IMR-90 (cell line): ENCODE data around the gene CCT7. TPM values are rescaled to one million over a fixed set of nuclear protein-coding genes. Genes with fewer than 3 reads are reported as not detected.

ENCODE experiments used
- ATAC-seq: fragments of 200-7000 bp; cut with Tn5 transposase; 2 replicates; pipeline ENCODE4 v1.9.1; 2020; ENCODE audit warnings: low read depth, mild to moderate bottlenecking, moderate library complexity
- BruUV-seq: library from RNA; stranded (reverse); fragments of 400-500 nt; replicated peaks from 2 replicates; lab custom pipeline; 2021; lab: Mats Ljungman, UMichigan
- CTCF ChIA-PET: fragments of 300-600 bp; formaldehyde crosslinking; extraction: SDS; loops from one replicate; lab custom pipeline; 2021; ENCODE audit warnings: antibody characterized with exemption; lab: Yijun Ruan, JAX
- POLR2A ChIA-PET: fragments of 300-600 bp; sonication (Branson Sonifier 250); formaldehyde crosslinking; loops from one replicate; lab custom pipeline; 2022; ENCODE audit warnings: antibody characterized with exemption; ENCODE audit not compliant: unreplicated experiment; lab: Charles Lee
- DNase-seq: peaks from one replicate; pipeline ENCODE4 v3.0.0; 2013
- H2AFZ ChIP-seq: replicated peaks from 2 replicates; pipeline ENCODE3; 2013; ENCODE audit warnings: low read length, mild to moderate bottlenecking; ENCODE audit not compliant: poor library complexity
- H2AK5ac ChIP-seq: 2 replicates; pipeline ENCODE4 v1.6.1; 2013; ENCODE audit warnings: low read depth, low read length, inconsistent platforms
- H2AK9ac ChIP-seq: replicated peaks from 2 replicates; pipeline ENCODE3; 2013; ENCODE audit warnings: mild to moderate bottlenecking, low read depth, low read length, moderate library complexity; ENCODE audit not compliant: poor library complexity
- H2BK120ac ChIP-seq: 2 replicates; pipeline ENCODE4 v1.6.1; 2013; ENCODE audit warnings: low read depth, low read length, inconsistent platforms
- H2BK15ac ChIP-seq: 3 replicates; pipeline ENCODE4 v1.6.1; 2013; ENCODE audit warnings: low read depth, low read length, inconsistent platforms
- H2BK20ac ChIP-seq: 2 replicates; pipeline ENCODE4 v1.6.1; 2013; ENCODE audit warnings: low read depth, mild to moderate bottlenecking, inconsistent platforms, low read length, moderate library complexity
- H2BK5ac ChIP-seq: 2 replicates; pipeline ENCODE4 v1.6.1; 2013; ENCODE audit warnings: mild to moderate bottlenecking, low read depth, low read length, inconsistent platforms; ENCODE audit not compliant: poor library complexity, severe bottlenecking
- H3K14ac ChIP-seq: replicated peaks from 2 replicates; pipeline ENCODE4 v1.6.1; 2013; ENCODE audit warnings: low read depth, low read length, inconsistent platforms
- H3K18ac ChIP-seq: 2 replicates; pipeline ENCODE4 v1.6.1; 2013; ENCODE audit warnings: low read depth, low read length, control low read depth
- H3K23ac ChIP-seq: 2 replicates; pipeline ENCODE4 v1.6.1; 2013; ENCODE audit warnings: low read depth, low read length, inconsistent platforms
- H3K27ac ChIP-seq: 2 replicates; pipeline ENCODE4 v1.5.1; 2013; ENCODE audit warnings: mild to moderate bottlenecking, control low read depth, low read length; ENCODE audit not compliant: insufficient read depth
- H3K27me3 ChIP-seq: 2 replicates; pipeline ENCODE4 v1.6.1; 2013; ENCODE audit warnings: low read length; ENCODE audit not compliant: control insufficient read depth, insufficient read depth
- H3K36me3 ChIP-seq: 2 replicates; pipeline ENCODE4 v1.6.1; 2013; ENCODE audit warnings: low read length, mixed read lengths; ENCODE audit not compliant: control insufficient read depth, insufficient read depth
- H3K4ac ChIP-seq: 2 replicates; pipeline ENCODE4 v1.6.1; 2013; ENCODE audit warnings: low read depth, low read length, inconsistent platforms
- H3K4me1 ChIP-seq: 2 replicates; pipeline ENCODE4 v1.6.1; 2013; ENCODE audit warnings: low read length, mixed read lengths; ENCODE audit not compliant: control insufficient read depth, insufficient read depth
- H3K4me2 ChIP-seq: 2 replicates; pipeline ENCODE4 v1.6.1; 2013; ENCODE audit warnings: low read depth, mild to moderate bottlenecking, control low read depth, low read length, moderate library complexity
- H3K4me3 ChIP-seq: 2 replicates; pipeline ENCODE4 v1.5.1; 2013; ENCODE audit warnings: low read depth, mild to moderate bottlenecking, control low read depth, low read length, moderate library complexity; ENCODE audit not compliant: insufficient read depth
- H3K56ac ChIP-seq: 2 replicates; pipeline ENCODE4 v1.6.1; 2013; ENCODE audit warnings: low read length, inconsistent platforms; ENCODE audit not compliant: insufficient read depth; ENCODE audit errors: extremely low read depth
- H3K79me1 ChIP-seq, 2 experiments: 2 replicates each; pipeline ENCODE4 v1.6.1; 2013; ENCODE audit warnings: low read length in 2 of 2, inconsistent platforms in 1 of 2, low read depth in 1 of 2
- H3K9ac ChIP-seq: 2 replicates; pipeline ENCODE4 v1.6.1; 2013; ENCODE audit warnings: low read depth, low read length, control low read depth
- H3K9me1 ChIP-seq: 2 replicates; pipeline ENCODE4 v1.6.1; 2013; ENCODE audit warnings: low read length, inconsistent platforms; ENCODE audit not compliant: insufficient read depth
- H3K9me3 ChIP-seq: 2 replicates; pipeline ENCODE4 v1.6.1; 2013; ENCODE audit warnings: low read length; ENCODE audit not compliant: control insufficient read depth, insufficient read depth
- H4K20me1 ChIP-seq: 2 replicates; pipeline ENCODE4 v1.6.1; 2013; ENCODE audit warnings: low read length, inconsistent platforms; ENCODE audit not compliant: insufficient read depth
- H4K5ac ChIP-seq: 2 replicates; pipeline ENCODE4 v1.6.1; 2013; ENCODE audit warnings: mild to moderate bottlenecking, low read depth, low read length, control low read depth
- H4K8ac ChIP-seq, 2 experiments: 2 replicates each; pipeline ENCODE4 v1.6.1; 2013; ENCODE audit warnings: low read depth in 2 of 2, low read length in 2 of 2, control low read depth in 1 of 2, inconsistent platforms in 1 of 2
- H4K91ac ChIP-seq: 2 replicates; pipeline ENCODE4 v1.6.1; 2013; ENCODE audit warnings: low read depth, low read length, inconsistent platforms; ENCODE audit not compliant: insufficient read depth
- CHD1 ChIP-seq: IDR thresholded peaks from 2 replicates; pipeline ENCODE4 v1.6.1; 2012; ENCODE audit warnings: low read depth, low read length, improper control_type of control experiment
- MXI1 ChIP-seq: IDR thresholded peaks from 2 replicates; pipeline ENCODE4 v1.6.1; 2012; ENCODE audit warnings: low read depth, mild to moderate bottlenecking, low read length, moderate library complexity, borderline replicate concordance
- POLR2A ChIP-seq: IDR thresholded peaks from 2 replicates; pipeline ENCODE4 v1.6.1; 2012; ENCODE audit warnings: mild to moderate bottlenecking, low read depth, low read length
- RCOR1 ChIP-seq: IDR thresholded peaks from 2 replicates; pipeline ENCODE4 v1.6.1; 2012; ENCODE audit warnings: mild to moderate bottlenecking, low read length, improper control_type of control experiment; ENCODE audit not compliant: insufficient replicate concordance
- WGBS, 2 experiments: methylation state at CpG; one replicate each; pipeline versions ENCODE4 v1.1.5 to v1.1.7; 2013; ENCODE audit warnings: missing lambda C conversion rate in 2 of 2; ENCODE audit not compliant: insufficient read length in 1 of 2; ENCODE audit errors: extremely low coverage in 2 of 2; 5-methylcytosine and 5-hydroxymethylcytosine counted together
- dilution Hi-C: fragments of 300-500 bp; cut with HindIII; formaldehyde crosslinking; loops from one replicate; pipeline ENCODE4 v1.14.3; 2018; ENCODE audit warnings: low sequenced_read_pairs; ENCODE audit not compliant: unreplicated experiment
- in situ Hi-C: fragments of 300-500 bp; cut with MboI; formaldehyde crosslinking; loops from 3 replicates; pipeline ENCODE4 v1.14.3; 2019; ENCODE audit warnings: low sequenced_read_pairs, inconsistent platforms, mixed read lengths
- intact Hi-C: fragments of 100-400 bp; cut with micrococcal nuclease; formaldehyde crosslinking; loops from 2 replicates; pipeline ENCODE4 v1.10.0; 2022
- polyA plus RNA-seq, 3 experiments: library from polyadenylated mRNA; depleted of rRNA; stranded (reverse); fragments of >200 nt; gene quantifications; 2 replicates each; pipeline ENCODE4 v1.2.3, GENCODE V29; 2012; ENCODE audit warnings: low replicate concordance in 1 of 3
- total RNA-seq: library from RNA; depleted of rRNA; stranded (reverse); fragments of >200 nt; gene quantifications from 2 replicates; pipeline ENCODE4 v1.2.3, GENCODE V29; 2012
- TF ChIP-seq, protein P1 (sequence below): conservative IDR thresholded peaks from 2 replicates; pipeline ENCODE4 v1.5.1; 2012; ENCODE audit warnings: mild to moderate bottlenecking, low read depth, low read length, improper control_type of control experiment

CCT7 gene
- total and polyA plus RNA-seq, 2 of the 4 experiments (the other 2 are of a cell fraction), result 321 to 575 TPM

GRCh38 chr2:73232403-73233153, 1.5 kb upstream of the CCT7 start:
- no peak overlapping the region for H3K18ac ChIP-seq
- ChIA-PET POLR2A (interaction anchor here (0.6 kb wide), 1 partner anchor 35 kb away, joined by 4 read pairs; no protein-coding TSS in a partner anchor), CTCF (no interaction called here)
- H3K4me2 ChIP-seq, result peak overlapping the region; percentile 95
- dilution Hi-C loops, result no loop called here
- H4K91ac ChIP-seq, result no peak overlapping the region
- intact Hi-C loops, result loop anchor here (5.0 kb wide), 1 partner anchor 505 kb away; the partner anchor contains the start of gene TPRKB
- H4K20me1 ChIP-seq, result peaks cover 34% of the 10 kb centered on the region
- H3K9ac ChIP-seq, result peak overlapping the region; percentile 23; the same call in 1 of the 2 replicates
- BruUV-seq, result no TSS peak
- H2BK20ac ChIP-seq, result no peak overlapping the region
- H3K27ac ChIP-seq, result peak overlapping the region; percentile 26; the same call in 1 of the 2 replicates
- no peaks in the 10 kb centered on the region for H3K27me3 ChIP-seq
- TF ChIP-seq CHD1 (no peak), RCOR1 (no peak), MXI1 (no peak), POLR2A (no peak)
- TF ChIP-seq, protein P1, sequence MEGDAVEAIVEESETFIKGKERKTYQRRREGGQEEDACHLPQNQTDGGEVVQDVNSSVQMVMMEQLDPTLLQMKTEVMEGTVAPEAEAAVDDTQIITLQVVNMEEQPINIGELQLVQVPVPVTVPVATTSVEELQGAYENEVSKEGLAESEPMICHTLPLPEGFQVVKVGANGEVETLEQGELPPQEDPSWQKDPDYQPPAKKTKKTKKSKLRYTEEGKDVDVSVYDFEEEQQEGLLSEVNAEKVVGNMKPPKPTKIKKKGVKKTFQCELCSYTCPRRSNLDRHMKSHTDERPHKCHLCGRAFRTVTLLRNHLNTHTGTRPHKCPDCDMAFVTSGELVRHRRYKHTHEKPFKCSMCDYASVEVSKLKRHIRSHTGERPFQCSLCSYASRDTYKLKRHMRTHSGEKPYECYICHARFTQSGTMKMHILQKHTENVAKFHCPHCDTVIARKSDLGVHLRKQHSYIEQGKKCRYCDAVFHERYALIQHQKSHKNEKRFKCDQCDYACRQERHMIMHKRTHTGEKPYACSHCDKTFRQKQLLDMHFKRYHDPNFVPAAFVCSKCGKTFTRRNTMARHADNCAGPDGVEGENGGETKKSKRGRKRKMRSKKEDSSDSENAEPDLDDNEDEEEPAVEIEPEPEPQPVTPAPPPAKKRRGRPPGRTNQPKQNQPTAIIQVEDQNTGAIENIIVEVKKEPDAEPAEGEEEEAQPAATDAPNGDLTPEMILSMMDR, result no peak
- H2BK5ac ChIP-seq, result no peak overlapping the region
- H2BK120ac ChIP-seq, result no peak overlapping the region
- H2AK9ac ChIP-seq, result peak overlapping the region; percentile 22
- H3K9me1 ChIP-seq, result peaks cover 9% of the 10 kb centered on the region
- peaks cover 5 to 35% of the 10 kb centered on the region in 2 experiments for H3K79me1 ChIP-seq
- peak overlapping the region; percentile 51 for H3K4me3 ChIP-seq
- 0% methylated on average over 17 of the region's 37 CpGs; no CpG with 5 or more reads in 1 of the 2 experiments for WGBS, 2 experiments
- peaks cover 5% of the 10 kb centered on the region; the same call in 1 of the 2 replicates for H3K4me1 ChIP-seq
- ATAC-seq, result no peak
- no peaks in the 10 kb centered on the region for H3K9me3 ChIP-seq
- H3K56ac ChIP-seq, result no peak overlapping the region
- DNase-seq, result no peak
- peak overlapping the region; percentile 9; the same call in 1 of the 2 replicates for H2AK5ac ChIP-seq
- H4K8ac ChIP-seq, result peak overlapping the region; percentile 13 to 30; a peak in 2 of 4 replicates
- H3K14ac ChIP-seq, result peak overlapping the region; percentile 24; the same call in 1 of the 2 replicates
- H4K5ac ChIP-seq, result no peak overlapping the region
- H3K36me3 ChIP-seq, result peaks cover 1% of the 10 kb centered on the region
- H2AFZ ChIP-seq, result peak overlapping the region; percentile 95
- H3K23ac ChIP-seq, result peak overlapping the region; percentile 91; the same call in 1 of the 2 replicates
- H2BK15ac ChIP-seq, result no peak overlapping the region
- in situ Hi-C loops, result no loop called here
- peak overlapping the region; percentile 49 for H3K4ac ChIP-seq
